ENCODE measurements around the gene ACSBG1.

DNA sequence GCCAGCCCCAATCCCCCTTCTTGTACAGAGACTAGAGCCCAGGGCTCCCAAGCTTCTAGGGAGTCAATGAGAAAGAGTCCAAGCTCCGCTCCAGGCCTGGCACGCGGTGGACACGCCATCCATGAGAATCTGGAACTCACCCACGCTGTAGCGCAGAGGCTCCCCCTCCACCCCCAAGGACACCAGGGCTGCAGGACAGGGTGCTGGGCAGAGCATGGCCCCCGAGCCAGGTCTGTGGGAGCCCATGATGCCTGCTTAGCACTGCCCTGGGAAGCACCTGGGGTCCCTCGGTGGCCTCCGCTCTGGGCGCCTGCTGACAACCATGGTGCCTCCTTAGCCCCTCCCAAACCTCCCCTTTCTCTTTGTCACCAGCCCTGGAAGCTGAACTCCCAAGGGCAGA lies 28.5 kb downstream of the ACSBG1 start:
- TF ChIP-seq, protein P1, sequence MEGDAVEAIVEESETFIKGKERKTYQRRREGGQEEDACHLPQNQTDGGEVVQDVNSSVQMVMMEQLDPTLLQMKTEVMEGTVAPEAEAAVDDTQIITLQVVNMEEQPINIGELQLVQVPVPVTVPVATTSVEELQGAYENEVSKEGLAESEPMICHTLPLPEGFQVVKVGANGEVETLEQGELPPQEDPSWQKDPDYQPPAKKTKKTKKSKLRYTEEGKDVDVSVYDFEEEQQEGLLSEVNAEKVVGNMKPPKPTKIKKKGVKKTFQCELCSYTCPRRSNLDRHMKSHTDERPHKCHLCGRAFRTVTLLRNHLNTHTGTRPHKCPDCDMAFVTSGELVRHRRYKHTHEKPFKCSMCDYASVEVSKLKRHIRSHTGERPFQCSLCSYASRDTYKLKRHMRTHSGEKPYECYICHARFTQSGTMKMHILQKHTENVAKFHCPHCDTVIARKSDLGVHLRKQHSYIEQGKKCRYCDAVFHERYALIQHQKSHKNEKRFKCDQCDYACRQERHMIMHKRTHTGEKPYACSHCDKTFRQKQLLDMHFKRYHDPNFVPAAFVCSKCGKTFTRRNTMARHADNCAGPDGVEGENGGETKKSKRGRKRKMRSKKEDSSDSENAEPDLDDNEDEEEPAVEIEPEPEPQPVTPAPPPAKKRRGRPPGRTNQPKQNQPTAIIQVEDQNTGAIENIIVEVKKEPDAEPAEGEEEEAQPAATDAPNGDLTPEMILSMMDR (IDR thresholded peaks at IDR 0.05) = no peak
- no peak for TF ChIP-seq POLR2AphosphoS5 (IDR thresholded peaks at IDR 0.05)
- no peak for TF ChIP-seq EP300 (IDR thresholded peaks at IDR 0.05)
- TF ChIP-seq POLR2A (IDR thresholded peaks at IDR 0.05) = no peak

Data from gastroesophageal sphincter (tissue), 3 donors.